ENCODE results near the gene GRAMD2A. TPM values are rescaled to one million over a fixed set of nuclear protein-coding genes. Genes with fewer than 3 reads are reported as not detected.
A peak's percentile ranks its signal among the peaks of the same experiment; 100 is the strongest.

The GRAMD2A gene
- total RNA-seq, 3 donors from 2014 or later (not counting 1 experiment from before 2014, with no cell fraction given): not detected

DNA sequence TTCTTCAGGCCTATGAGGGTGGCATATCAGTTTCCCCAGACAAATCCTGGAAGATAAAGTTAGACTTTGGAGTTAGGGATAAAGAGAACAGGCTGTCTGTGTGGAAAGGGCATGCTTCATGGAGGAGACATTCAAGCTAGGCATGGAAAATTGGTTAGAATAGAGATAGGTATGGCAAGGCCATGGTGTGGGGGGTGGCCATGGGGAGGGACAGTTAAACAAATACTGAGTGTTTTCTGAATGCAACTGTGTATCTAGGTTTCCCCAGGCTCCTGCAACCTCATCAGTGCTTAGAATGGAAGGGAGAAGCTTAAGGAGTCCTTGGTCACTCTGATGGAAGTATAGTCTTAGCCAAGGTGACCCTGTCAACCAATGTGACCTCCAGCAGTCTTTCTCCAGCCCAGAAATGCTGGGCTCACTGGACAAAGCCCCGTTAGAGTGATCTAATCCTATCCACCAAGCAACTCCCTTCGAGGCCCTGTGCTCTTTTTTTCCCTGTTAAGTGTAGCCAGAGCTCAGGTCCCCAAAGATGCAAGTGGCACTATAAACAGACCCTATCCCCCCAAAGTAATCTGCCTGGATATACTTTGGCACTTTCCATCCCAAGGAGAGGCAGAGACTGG, 38.9 kb upstream of the GRAMD2A start:
- Histone ChIP-seq H3K27me3 (ENCODE audit: control insufficient read depth, insufficient read depth, low read length) (no peaks in the 10 kb centered on the region), H3K36me3 (ENCODE audit: control insufficient read depth, insufficient read depth, low read length) (peaks cover 12% of the 10 kb centered on the region), H3K9me3 (ENCODE audit: control insufficient read depth, insufficient read depth, low read length) (no peaks in the 10 kb centered on the region), H3K4me3 (ENCODE audit: low read length) (no peak overlapping the region), H3K27ac (ENCODE audit: low read length) (no peak overlapping the region), H3K4me1 (ENCODE audit: control insufficient read depth, insufficient read depth, low read length) (peaks cover 22% of the 10 kb centered on the region)
- no peak for DNase-seq
- Mint-ChIP-seq H3K27me3 (ENCODE audit: low read depth in 2 of 2) (no peaks in the 10 kb centered on the region), H3K9me3 (no peaks in the 10 kb centered on the region), H3K4me1 (peaks cover 21 to 28% of the 10 kb centered on the region in 2 donors), H3K27ac (peak overlapping the region in 1 of 2 donors; percentile 79), H3K36me3 (no peaks in the 10 kb centered on the region), H3K4me3 (no peak overlapping the region)
- 94% methylated on average over 2 of the region's 2 CpGs for WGBS (ENCODE audit: insufficient coverage)
- intact Hi-C loops (cut with micrococcal nuclease): loop anchor here (10.0 kb wide), 1 partner anchor 238 kb away; the partner anchor contains the start of gene ARIH1
- TF ChIP-seq, protein P1, sequence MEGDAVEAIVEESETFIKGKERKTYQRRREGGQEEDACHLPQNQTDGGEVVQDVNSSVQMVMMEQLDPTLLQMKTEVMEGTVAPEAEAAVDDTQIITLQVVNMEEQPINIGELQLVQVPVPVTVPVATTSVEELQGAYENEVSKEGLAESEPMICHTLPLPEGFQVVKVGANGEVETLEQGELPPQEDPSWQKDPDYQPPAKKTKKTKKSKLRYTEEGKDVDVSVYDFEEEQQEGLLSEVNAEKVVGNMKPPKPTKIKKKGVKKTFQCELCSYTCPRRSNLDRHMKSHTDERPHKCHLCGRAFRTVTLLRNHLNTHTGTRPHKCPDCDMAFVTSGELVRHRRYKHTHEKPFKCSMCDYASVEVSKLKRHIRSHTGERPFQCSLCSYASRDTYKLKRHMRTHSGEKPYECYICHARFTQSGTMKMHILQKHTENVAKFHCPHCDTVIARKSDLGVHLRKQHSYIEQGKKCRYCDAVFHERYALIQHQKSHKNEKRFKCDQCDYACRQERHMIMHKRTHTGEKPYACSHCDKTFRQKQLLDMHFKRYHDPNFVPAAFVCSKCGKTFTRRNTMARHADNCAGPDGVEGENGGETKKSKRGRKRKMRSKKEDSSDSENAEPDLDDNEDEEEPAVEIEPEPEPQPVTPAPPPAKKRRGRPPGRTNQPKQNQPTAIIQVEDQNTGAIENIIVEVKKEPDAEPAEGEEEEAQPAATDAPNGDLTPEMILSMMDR (IDR thresholded peaks at IDR 0.05): no peak
- ATAC-seq: no peak

DNA sequence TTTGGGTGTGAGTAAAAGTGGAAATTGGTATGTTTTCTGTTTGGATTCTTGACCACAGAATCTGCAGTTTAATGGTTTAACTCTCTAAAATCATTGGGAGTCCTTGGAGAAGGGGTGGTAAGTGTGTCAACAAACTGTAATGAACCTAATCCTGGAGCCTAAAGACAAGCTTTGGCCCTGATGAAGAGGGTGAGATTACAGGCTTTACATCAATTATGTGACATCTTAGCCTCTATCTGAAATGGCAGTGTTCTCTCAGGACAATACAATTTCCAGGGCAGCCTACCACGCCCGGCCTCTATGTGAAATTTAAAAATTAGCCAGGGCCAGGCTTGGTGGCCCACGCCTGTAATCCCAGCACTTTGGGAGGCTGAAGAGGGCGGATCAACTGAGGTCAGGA, 37.7 kb upstream of the GRAMD2A start:
- Mint-ChIP-seq H3K27me3 (ENCODE audit: low read depth in 2 of 2) (no peaks in the 10 kb centered on the region), H3K4me1 (peaks cover 23 to 36% of the 10 kb centered on the region in 2 donors), H3K36me3 (no peaks in the 10 kb centered on the region), H3K4me3 (no peak overlapping the region), H3K27ac (no peak overlapping the region), H3K9me3 (no peaks in the 10 kb centered on the region)
- intact Hi-C loops (cut with micrococcal nuclease): loop anchor here (10.0 kb wide), 1 partner anchor 240 kb away; the partner anchor contains the start of gene ARIH1
- no peak for DNase-seq
- Histone ChIP-seq H3K4me3 (ENCODE audit: low read length) (no peak overlapping the region), H3K27ac (ENCODE audit: low read length) (no peak overlapping the region), H3K36me3 (ENCODE audit: control insufficient read depth, insufficient read depth, low read length) (peaks cover under 1% of the 10 kb centered on the region), H3K27me3 (ENCODE audit: control insufficient read depth, insufficient read depth, low read length) (no peaks in the 10 kb centered on the region), H3K4me1 (ENCODE audit: control insufficient read depth, insufficient read depth, low read length) (peaks cover 23% of the 10 kb centered on the region), H3K9me3 (ENCODE audit: control insufficient read depth, insufficient read depth, low read length) (no peaks in the 10 kb centered on the region)
- TF ChIP-seq, protein P1 (IDR thresholded peaks at IDR 0.05): no peak
- WGBS (ENCODE audit: insufficient coverage): 97% methylated on average over 4 of the region's 4 CpGs
- ATAC-seq: no peak

DNA sequence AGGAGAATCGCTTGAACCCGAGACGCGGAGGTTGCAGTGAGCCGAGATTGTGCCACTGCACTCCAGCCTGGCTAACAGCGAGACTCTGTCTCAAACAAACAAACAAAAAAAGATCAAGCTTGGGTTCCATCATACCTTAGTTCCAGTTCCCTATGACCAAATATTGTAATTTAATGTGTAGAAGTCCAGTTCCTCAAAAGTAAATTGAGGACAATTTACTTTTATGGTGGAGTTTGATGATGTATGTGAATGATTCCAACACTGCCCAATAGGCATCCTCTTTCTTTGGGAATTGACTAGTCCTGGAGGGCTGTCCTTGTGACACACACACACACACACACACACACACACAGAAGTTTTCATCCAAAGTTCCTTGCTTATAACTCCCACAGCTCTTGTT, 36.2 kb upstream of the GRAMD2A start:
- Histone ChIP-seq H3K27ac (ENCODE audit: low read length) (no peak overlapping the region), H3K36me3 (ENCODE audit: control insufficient read depth, insufficient read depth, low read length) (no peaks in the 10 kb centered on the region), H3K4me1 (ENCODE audit: control insufficient read depth, insufficient read depth, low read length) (peaks cover 33% of the 10 kb centered on the region), H3K9me3 (ENCODE audit: control insufficient read depth, insufficient read depth, low read length) (no peaks in the 10 kb centered on the region), H3K4me3 (ENCODE audit: low read length) (no peak overlapping the region), H3K27me3 (ENCODE audit: control insufficient read depth, insufficient read depth, low read length) (no peaks in the 10 kb centered on the region)
- TF ChIP-seq, protein P1 (IDR thresholded peaks at IDR 0.05): no peak
- H3K9me3 Mint-ChIP-seq: no peaks in the 10 kb centered on the region
- no peaks in the 10 kb centered on the region for H3K27me3 Mint-ChIP-seq (ENCODE audit: low read depth in 2 of 2)
- H3K4me3 Mint-ChIP-seq: no peak overlapping the region
- ATAC-seq: no peak
- WGBS (ENCODE audit: insufficient coverage): over 99% methylated on average over 6 of the region's 6 CpGs
- H3K4me1 Mint-ChIP-seq: peaks cover 33 to 47% of the 10 kb centered on the region in 2 donors
- no peaks in the 10 kb centered on the region for H3K36me3 Mint-ChIP-seq
- no peak overlapping the region for H3K27ac Mint-ChIP-seq
- no peak for DNase-seq
- intact Hi-C loops (cut with micrococcal nuclease): loop anchor here (10.0 kb wide), 1 partner anchor 241 kb away; the partner anchor contains the start of gene ARIH1
